Esophagus squamous epithelium (tissue), 5 donors: ENCODE results near the gene ASXL3. TPM values are rescaled to one million over a fixed set of nuclear protein-coding genes. Genes with fewer than 3 reads are reported as not detected.

ENCODE experiments used
- DNase-seq: peaks from one replicate; lab custom pipeline; 2025; lab: John Stamatoyannopoulos, UW
- H3K27ac ChIP-seq, 4 donors: fragments of 200-600 bp; sonication (generic); one replicate each; pipeline ENCODE4 v1.5.1; 2016 to 2019; ENCODE audit warnings: mild to moderate bottlenecking in 1 of 4
- H3K27me3 ChIP-seq, 4 donors: fragments of 200-600 bp; sonication (generic); 1 replicate in 3 of 4; 2 replicates in 1 of 4; pipeline versions ENCODE4 v1.5.1 to v1.6.0; 2017 to 2021; ENCODE audit warnings: antibody characterized with exemption in 1 of 4
- H3K36me3 ChIP-seq, 3 donors: fragments of 200-600 bp; sonication (generic); one replicate each; pipeline ENCODE4 v1.5.1; 2016 to 2019
- H3K4me1 ChIP-seq, 3 donors: fragments of 200-600 bp; sonication (generic); one replicate each; pipeline ENCODE4 v1.5.1; 2017 to 2019
- H3K4me3 ChIP-seq, 4 donors: fragments of 200-600 bp; sonication (generic); 1 replicate in 3 of 4; 2 replicates in 1 of 4; pipeline ENCODE4 v1.5.1; 2016 to 2019; ENCODE audit warnings: mild to moderate bottlenecking in 2 of 4, moderate library complexity in 1 of 4
- H3K9me3 ChIP-seq, 3 donors: fragments of 200-600 bp; sonication (generic); one replicate each; pipeline ENCODE4 v1.5.1; 2016 to 2019
- CTCF ChIP-seq, 6 experiments: fragments of 450-650 bp in 4 of 6; fragments of 200-600 bp in 2 of 6; sonication (generic) in 2 of 6; IDR thresholded peaks; one replicate each; pipeline ENCODE4 v1.5.1; 2016 to 2019; ENCODE audit warnings: antibody characterized with exemption in 6 of 6, mild to moderate bottlenecking in 4 of 6, moderate library complexity in 4 of 6
- POLR2A ChIP-seq, 4 donors: fragments of 450-650 bp; IDR thresholded peaks; one replicate each; pipeline ENCODE4 v1.6.1; 2017; ENCODE audit warnings: antibody characterized with exemption in 4 of 4, mild to moderate bottlenecking in 4 of 4, moderate library complexity in 3 of 4
- WGBS, 2 donors: methylation state at CpG; one replicate each; pipeline ENCODE4 v1.1.5; 2018; 5-methylcytosine and 5-hydroxymethylcytosine counted together
- intact Hi-C: fragments of 100-400 bp; cut with DNase I; formaldehyde crosslinking; loops from one replicate; pipeline ENCODE4 v1.15.0; 2022
- total RNA-seq, 4 donors: library from RNA; depleted of rRNA; stranded (reverse); fragments of >200 nt; gene quantifications; one replicate each; pipeline ENCODE4 v1.1.0, GENCODE V29; 2016
- donor health status: DM: yes; HTN: yes; CAD: no.

Gene ASXL3
- total RNA-seq, 4 donors from 2014 or later: 0.18 to 0.57 (median 0.18) TPM; not detected in 1

- Histone ChIP-seq H3K4me1 (peaks cover 2 to 20% (median 5%) of the 10 kb centered on the region in 3 donors), H3K4me3 (no peak overlapping the region), H3K27ac (no peak overlapping the region), H3K27me3 (peaks cover 0 to 33% (median 0%) of the 10 kb centered on the region in 4 donors), H3K9me3 (no peaks in the 10 kb centered on the region), H3K36me3 (no peaks in the 10 kb centered on the region)
- WGBS, 2 donors: 33 to 59% methylated on average over 2 of the region's 2 CpGs
- intact Hi-C loops: no loop called here
- no peak for TF ChIP-seq POLR2A (IDR thresholded peaks at IDR 0.05)
- no peak for TF ChIP-seq CTCF (IDR thresholded peaks at IDR 0.05)
- no peak for DNase-seq
Measured at GRCh38 chr18:33581856-33582255, 3.8 kb downstream of the ASXL3 start.

- no peak overlapping the region for H3K27ac ChIP-seq
- H3K36me3 ChIP-seq: no peaks in the 10 kb centered on the region
- peaks cover 0 to 14% (median 0%) of the 10 kb centered on the region in 4 donors for H3K27me3 ChIP-seq
- no peak for TF ChIP-seq CTCF (IDR thresholded peaks at IDR 0.05)
- no peak for TF ChIP-seq POLR2A (IDR thresholded peaks at IDR 0.05)
- WGBS, 2 donors: 86 to 92% methylated on average over 1 of the region's 1 CpG
- H3K9me3 ChIP-seq: no peaks in the 10 kb centered on the region
- H3K4me1 ChIP-seq: peaks cover 0 to 8% (median 0%) of the 10 kb centered on the region in 3 donors
- intact Hi-C loops: no loop called here
- DNase-seq: no peak
- H3K4me3 ChIP-seq: no peak overlapping the region
Measured at GRCh38 chr18:33583901-33584300, 5.9 kb downstream of the ASXL3 start.

- Histone ChIP-seq H3K36me3 (no peaks in the 10 kb centered on the region), H3K27ac (peak overlapping the region in 1 of 4 donors; percentile 25), H3K4me1 (no peaks in the 10 kb centered on the region), H3K4me3 (no peak overlapping the region), H3K9me3 (no peaks in the 10 kb centered on the region), H3K27me3 (peaks cover 0 to 6% (median 0%) of the 10 kb centered on the region in 4 donors)
- 32 to 48% methylated on average over 3 of the region's 3 CpGs for WGBS, 2 donors
- DNase-seq: no peak
- TF ChIP-seq POLR2A (IDR thresholded peaks at IDR 0.05): no peak
- no peak for TF ChIP-seq CTCF (IDR thresholded peaks at IDR 0.05)
- intact Hi-C loops: no loop called here
Measured at GRCh38 chr18:33584548-33585430, 6.8 kb downstream of the ASXL3 start.

GRCh38 chr18:33585431-33585775 is 7.4 kb downstream of the ASXL3 start:
- Histone ChIP-seq H3K4me3 (no peak overlapping the region), H3K36me3 (no peaks in the 10 kb centered on the region), H3K27ac (no peak overlapping the region), H3K9me3 (no peaks in the 10 kb centered on the region), H3K4me1 (no peaks in the 10 kb centered on the region), H3K27me3 (peaks cover 0 to under 1% (median 0%) of the 10 kb centered on the region in 4 donors)
- intact Hi-C loops: no loop called here
- no peak for TF ChIP-seq POLR2A (IDR thresholded peaks at IDR 0.05)
- no peak for TF ChIP-seq CTCF (IDR thresholded peaks at IDR 0.05)
- no peak for DNase-seq
- 55 to 65% methylated on average over 3 of the region's 3 CpGs for WGBS, 2 donors

- intact Hi-C loops: no loop called here
- Histone ChIP-seq H3K27ac (no peak overlapping the region), H3K4me3 (no peak overlapping the region), H3K27me3 (no peaks in the 10 kb centered on the region), H3K9me3 (no peaks in the 10 kb centered on the region), H3K36me3 (no peaks in the 10 kb centered on the region), H3K4me1 (no peaks in the 10 kb centered on the region)
- WGBS, 2 donors: 59 to 86% methylated on average over 2 of the region's 2 CpGs
- TF ChIP-seq CTCF (IDR thresholded peaks at IDR 0.05) (no peak), POLR2A (IDR thresholded peaks at IDR 0.05) (no peak)
- DNase-seq: no peak
Measured at GRCh38 chr18:33588361-33588760, 10.3 kb downstream of the ASXL3 start.
